Liver (tissue), 9 donors: ENCODE results near the gene ZYG11B. TPM values are rescaled to one million over a fixed set of nuclear protein-coding genes. Genes with fewer than 3 reads are reported as not detected.
"Not testable (repeated sequence)": the region's sequence is repeated elsewhere in the genome, so short reads cannot be mapped to it uniquely, and the experiment has no call there.

Experiments
- DNase-seq: peaks from one replicate; pipeline ENCODE4 v3.0.0-alpha.2; 2017; ENCODE audit warnings: low spot score
- H3K27ac ChIP-seq, 2 donors: one replicate each; pipeline ENCODE4 v1.7.0; 2013; ENCODE audit warnings: inconsistent platforms in 2 of 2, low read length in 2 of 2, control low read depth in 1 of 2, low read depth in 1 of 2, mild to moderate bottlenecking in 1 of 2
- H3K27me3 ChIP-seq, 4 donors: one replicate each; pipeline versions ENCODE4 v1.6.1 to v1.7.0; 2013; ENCODE audit warnings: low read length in 3 of 4, inconsistent platforms in 1 of 4, mild to moderate bottlenecking in 1 of 4, moderate library complexity in 1 of 4; ENCODE audit not compliant: control insufficient read depth in 4 of 4, insufficient read depth in 4 of 4
- H3K36me3 ChIP-seq, 4 donors: one replicate each; pipeline versions ENCODE4 v1.6.1 to v1.7.0; 2013; ENCODE audit warnings: low read length in 3 of 4, mild to moderate bottlenecking in 3 of 4, low read depth in 1 of 4, moderate library complexity in 1 of 4; ENCODE audit not compliant: control insufficient read depth in 4 of 4, insufficient read depth in 3 of 4
- H3K4me1 ChIP-seq, 4 donors: one replicate each; pipeline versions ENCODE4 v1.6.1 to v1.7.0; 2013; ENCODE audit warnings: low read length in 3 of 4, mild to moderate bottlenecking in 3 of 4, moderate library complexity in 1 of 4; ENCODE audit not compliant: control insufficient read depth in 4 of 4, insufficient read depth in 4 of 4
- H3K4me3 ChIP-seq, 3 donors: one replicate each; pipeline versions ENCODE4 v1.6.1 to v1.7.0; 2013; ENCODE audit warnings: low read length in 3 of 3, control low read depth in 1 of 3, low read depth in 1 of 3, mild to moderate bottlenecking in 1 of 3
- H3K9ac ChIP-seq, 2 donors: one replicate each; pipeline ENCODE4 v1.7.0; 2013; ENCODE audit warnings: low read length in 2 of 2, mild to moderate bottlenecking in 2 of 2, moderate library complexity in 2 of 2, control low read depth in 1 of 2, low read depth in 1 of 2
- H3K9me3 ChIP-seq, 4 donors: one replicate each; pipeline versions ENCODE4 v1.6.1 to v1.7.0; 2013; ENCODE audit warnings: low read length in 3 of 4; ENCODE audit not compliant: control insufficient read depth in 4 of 4
- EGR1 ChIP-seq, 2 donors: IDR thresholded peaks; 2 replicates each; pipeline ENCODE4 v1.6.1; 2016 to 2018; ENCODE audit warnings: antibody characterized with exemption in 2 of 2, low read depth in 2 of 2
- FOXA1 ChIP-seq: IDR thresholded peaks from 2 replicates; pipeline ENCODE4 v1.6.1; 2016; ENCODE audit warnings: antibody characterized with exemption
- FOXA2 ChIP-seq: IDR thresholded peaks from 2 replicates; pipeline ENCODE4 v1.6.1; 2016; ENCODE audit warnings: antibody characterized with exemption
- GABPA ChIP-seq, 2 donors: IDR thresholded peaks in 1 of 2; conservative IDR thresholded peaks in 1 of 2; 2 replicates each; pipeline ENCODE4 v1.6.1; 2016; ENCODE audit warnings: antibody characterized with exemption in 2 of 2, mild to moderate bottlenecking in 1 of 2, moderate library complexity in 1 of 2
- HNF4G ChIP-seq: IDR thresholded peaks from 2 replicates; pipeline ENCODE4 v1.6.1; 2016; ENCODE audit warnings: antibody characterized with exemption
- MAX ChIP-seq: IDR thresholded peaks from 2 replicates; pipeline ENCODE4 v1.6.1; 2016; ENCODE audit warnings: antibody characterized with exemption
- NR2F2 ChIP-seq: IDR thresholded peaks from 2 replicates; pipeline ENCODE4 v1.6.1; 2016; ENCODE audit warnings: antibody characterized with exemption
- RAD21 ChIP-seq, 2 donors: IDR thresholded peaks; 2 replicates each; pipeline ENCODE4 v1.6.1; 2016; ENCODE audit warnings: antibody characterized with exemption in 2 of 2, mild to moderate bottlenecking in 2 of 2
- REST ChIP-seq: IDR thresholded peaks from 2 replicates; pipeline ENCODE4 v1.6.1; 2016; ENCODE audit warnings: antibody characterized with exemption, mild to moderate bottlenecking
- RXRA ChIP-seq, 2 donors: IDR thresholded peaks; 2 replicates each; pipeline ENCODE4 v1.6.1; 2017 to 2018; ENCODE audit warnings: antibody characterized with exemption in 2 of 2, mild to moderate bottlenecking in 1 of 2
- SP1 ChIP-seq: IDR thresholded peaks from 2 replicates; pipeline ENCODE4 v1.6.1; 2018; ENCODE audit warnings: antibody characterized with exemption, mild to moderate bottlenecking
- TAF1 ChIP-seq: conservative IDR thresholded peaks from 2 replicates; pipeline ENCODE4 v1.6.1; 2016; ENCODE audit warnings: antibody characterized with exemption, mild to moderate bottlenecking
- YY1 ChIP-seq: IDR thresholded peaks from 2 replicates; pipeline ENCODE4 v1.6.1; 2016; ENCODE audit warnings: antibody characterized with exemption, mild to moderate bottlenecking
- ZBTB33 ChIP-seq: IDR thresholded peaks from 2 replicates; pipeline ENCODE4 v1.6.1; 2016; ENCODE audit warnings: antibody characterized with exemption
- WGBS: extraction: QIAGEN DNeasy Blood & Tissue Kit; methylation state at CpG from one replicate; pipeline ENCODE4 v1.1.7; 2013; 5-methylcytosine and 5-hydroxymethylcytosine counted together
- polyA plus RNA-seq, 2 donors: library from polyadenylated mRNA; stranded (reverse) in 1 of 2; unstranded in 1 of 2; fragments of 200-250 nt in 1 of 2; fragments of >200 nt in 1 of 2; fragmentation: Nextera tagmentation in 1 of 2; extraction: Ambion mirVana in 1 of 2; gene quantifications; one replicate each; pipeline versions ENCODE4 v1.2.1 to v1.2.3, GENCODE V29; 2013 to 2015
- total RNA-seq, 2 donors: library from RNA; depleted of rRNA; stranded (reverse); fragments of >200 nt; gene quantifications; one replicate each; pipeline ENCODE4 v1.2.3, GENCODE V29; 2014
- TF ChIP-seq, protein P1 (sequence below): IDR thresholded peaks from 2 replicates; pipeline ENCODE4 v1.6.1; 2016; ENCODE audit warnings: antibody characterized with exemption
- TF ChIP-seq, protein P2 (sequence below): fragments of 150-350 bp; IDR thresholded peaks from 2 replicates; pipeline ENCODE4 v1.5.1; 2017; ENCODE audit warnings: improper control_type of control experiment, low read depth, low read length; ENCODE audit not compliant: missing input control
- donor health status: healthy.
- donor health status: healthy.
- donor health status: healthy.
- donor health status: healthy.
- donor health status: healthy.

The ZYG11B gene
- total and polyA plus RNA-seq, 4 donors: 6.1 to 111 (median 15.5) TPM

DNA sequence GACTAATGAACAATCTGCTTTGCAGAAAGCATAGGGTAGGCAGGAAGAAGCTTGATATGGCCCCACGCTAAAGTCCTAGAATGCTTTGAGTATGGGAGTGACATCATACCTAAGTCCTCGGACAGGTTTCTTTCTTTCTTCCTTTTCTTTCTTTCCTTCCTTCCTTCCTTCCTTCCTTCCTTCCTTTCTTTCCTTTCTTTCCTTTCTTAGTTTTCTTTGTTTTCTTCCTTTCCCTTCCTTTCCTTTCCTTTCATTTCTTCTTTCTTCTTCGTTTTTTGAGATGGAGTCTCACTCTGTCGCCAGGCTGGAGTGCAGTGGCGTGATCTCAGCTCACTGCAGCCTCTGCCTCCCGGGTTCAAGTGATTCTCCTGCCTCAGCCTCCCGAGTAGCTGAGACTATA, 67.5 kb downstream of the ZYG11B start:
- WGBS: 86% methylated on average over 7 of the region's 7 CpGs
- H3K36me3 ChIP-seq: peaks cover 3 to 25% (median 20%) of the 10 kb centered on the region in 4 donors
- not testable (repeated sequence) for H3K9ac ChIP-seq, H3K4me3 ChIP-seq, H3K4me1 ChIP-seq, H3K27me3 ChIP-seq, H3K9me3 ChIP-seq, H3K27ac ChIP-seq, DNase-seq

DNA sequence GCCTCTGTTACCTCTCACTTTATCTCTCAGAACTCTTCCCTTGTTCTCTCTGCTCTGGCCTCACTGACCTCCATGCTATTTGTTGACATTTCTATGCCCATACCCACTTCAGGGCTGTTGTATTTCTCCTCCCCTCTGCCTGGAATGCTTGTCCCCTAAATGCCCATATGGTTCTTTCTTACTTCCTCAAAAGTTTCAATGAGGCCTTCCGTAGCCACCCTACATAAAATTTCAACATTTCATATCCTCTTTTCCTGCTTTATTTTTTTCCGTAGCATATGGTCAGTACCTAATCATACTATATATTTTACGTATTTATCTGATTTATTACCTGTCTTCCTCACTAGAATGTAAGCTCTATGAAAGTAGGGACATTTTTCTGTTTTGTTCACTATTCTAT, 69.2 kb downstream of the ZYG11B start:
- WGBS: 86% methylated on average over 3 of the region's 3 CpGs
- Histone ChIP-seq H3K4me1 (peaks cover 0 to 3% (median 0%) of the 10 kb centered on the region in 4 donors), H3K9ac (no peak overlapping the region), H3K36me3 (peaks cover 3 to 23% (median 15%) of the 10 kb centered on the region in 4 donors), H3K4me3 (no peak overlapping the region), H3K27me3 (no peaks in the 10 kb centered on the region), H3K27ac (no peak overlapping the region), H3K9me3 (no peaks in the 10 kb centered on the region)
- TF ChIP-seq NR2F2 (no peak), RXRA (IDR thresholded peaks at IDR 0.05) (no peak), HNF4G (no peak), FOXA1 (no peak), RAD21 (IDR thresholded peaks at IDR 0.05) (no peak), REST (no peak), GABPA (IDR thresholded peaks at IDR 0.05 in 1 of 2, conservative IDR thresholded peaks at IDR 0.05 in 1 of 2) (no peak), ZBTB33 (no peak)
- DNase-seq: no peak

DNA sequence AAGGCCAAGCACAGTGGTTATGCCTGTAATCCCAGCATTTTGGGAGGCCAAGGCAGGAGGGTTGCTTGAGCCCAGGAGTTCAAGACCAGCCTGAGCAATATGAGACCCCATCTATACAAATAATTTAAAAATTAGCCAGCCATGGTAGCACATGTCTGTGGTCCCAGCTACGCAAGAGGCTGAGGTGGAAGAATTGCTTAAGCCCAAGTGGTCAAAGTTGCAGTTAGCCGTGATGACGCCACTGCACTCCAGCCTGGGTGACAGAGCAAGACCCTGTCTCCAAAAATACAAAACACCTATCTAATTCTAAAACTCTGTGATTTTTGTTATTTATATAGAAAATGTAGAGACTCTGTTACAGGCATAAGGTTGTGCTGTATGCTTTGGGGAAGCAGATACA, 72.1 kb downstream of the ZYG11B start:
- peaks cover 5 to 20% (median 14%) of the 10 kb centered on the region in 4 donors for H3K36me3 ChIP-seq
- H3K27ac ChIP-seq: no peak overlapping the region
- no peak for TF ChIP-seq SP1
- no peak for TF ChIP-seq FOXA1
- no peak for TF ChIP-seq ZBTB33
- no peak for TF ChIP-seq YY1
- TF ChIP-seq FOXA2: no peak
- TF ChIP-seq NR2F2: no peak
- TF ChIP-seq TAF1: no peak
- TF ChIP-seq HNF4G: no peak
- TF ChIP-seq EGR1 (IDR thresholded peaks at IDR 0.05; ENCODE audit: low read depth in 2 of 2): no peak
- TF ChIP-seq, protein P1, sequence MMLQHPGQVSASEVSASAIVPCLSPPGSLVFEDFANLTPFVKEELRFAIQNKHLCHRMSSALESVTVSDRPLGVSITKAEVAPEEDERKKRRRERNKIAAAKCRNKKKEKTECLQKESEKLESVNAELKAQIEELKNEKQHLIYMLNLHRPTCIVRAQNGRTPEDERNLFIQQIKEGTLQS: no peak
- TF ChIP-seq, protein P2, sequence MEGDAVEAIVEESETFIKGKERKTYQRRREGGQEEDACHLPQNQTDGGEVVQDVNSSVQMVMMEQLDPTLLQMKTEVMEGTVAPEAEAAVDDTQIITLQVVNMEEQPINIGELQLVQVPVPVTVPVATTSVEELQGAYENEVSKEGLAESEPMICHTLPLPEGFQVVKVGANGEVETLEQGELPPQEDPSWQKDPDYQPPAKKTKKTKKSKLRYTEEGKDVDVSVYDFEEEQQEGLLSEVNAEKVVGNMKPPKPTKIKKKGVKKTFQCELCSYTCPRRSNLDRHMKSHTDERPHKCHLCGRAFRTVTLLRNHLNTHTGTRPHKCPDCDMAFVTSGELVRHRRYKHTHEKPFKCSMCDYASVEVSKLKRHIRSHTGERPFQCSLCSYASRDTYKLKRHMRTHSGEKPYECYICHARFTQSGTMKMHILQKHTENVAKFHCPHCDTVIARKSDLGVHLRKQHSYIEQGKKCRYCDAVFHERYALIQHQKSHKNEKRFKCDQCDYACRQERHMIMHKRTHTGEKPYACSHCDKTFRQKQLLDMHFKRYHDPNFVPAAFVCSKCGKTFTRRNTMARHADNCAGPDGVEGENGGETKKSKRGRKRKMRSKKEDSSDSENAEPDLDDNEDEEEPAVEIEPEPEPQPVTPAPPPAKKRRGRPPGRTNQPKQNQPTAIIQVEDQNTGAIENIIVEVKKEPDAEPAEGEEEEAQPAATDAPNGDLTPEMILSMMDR: no peak
- no peak for TF ChIP-seq MAX

More for the DNA sequence above, 72.1 kb downstream of the ZYG11B start:
- no peaks in the 10 kb centered on the region for H3K27me3 ChIP-seq
- peaks cover 0 to 3% (median 0%) of the 10 kb centered on the region in 4 donors for H3K4me1 ChIP-seq
- H3K9me3 ChIP-seq: no peaks in the 10 kb centered on the region
- 92% methylated on average over 3 of the region's 3 CpGs for WGBS
- DNase-seq: no peak
- no peak overlapping the region for H3K4me3 ChIP-seq
- no peak overlapping the region for H3K9ac ChIP-seq
